HepG2 (cell line): ENCODE measurements around the gene SAMD10. TPM values are rescaled to one million over a fixed set of nuclear protein-coding genes. Genes with fewer than 3 reads are reported as not detected.

Source experiments
- ARID2 ChIP-seq: sonication (generic); formaldehyde crosslinking; IDR thresholded peaks from 2 replicates; pipeline ENCODE4 v1.8.1; 2022; ENCODE audit warnings: mild to moderate bottlenecking, missing genetic modification reagents, borderline replicate concordance
- JUNB ChIP-seq: sonication (generic); formaldehyde crosslinking; IDR thresholded peaks from 2 replicates; pipeline ENCODE4 v1.8.0; 2022; ENCODE audit warnings: missing genetic modification reagents, mild to moderate bottlenecking, borderline replicate concordance
- JUND ChIP-seq: sonication (generic); formaldehyde crosslinking; IDR thresholded peaks from 2 replicates; pipeline ENCODE4 v1.8.0; 2022; ENCODE audit warnings: mild to moderate bottlenecking, missing genetic modification reagents
- KDM4B ChIP-seq: sonication (generic); formaldehyde crosslinking; IDR thresholded peaks from 2 replicates; pipeline ENCODE4 v1.4.0; 2020; ENCODE audit warnings: missing genetic modification reagents
- NBN ChIP-seq: fragments of 450-650 bp; conservative IDR thresholded peaks from 2 replicates; pipeline ENCODE4 v1.6.1; 2017
- POLR2AphosphoS2 ChIP-seq: IDR thresholded peaks from 2 replicates; pipeline ENCODE4 v1.6.1; 2011; ENCODE audit warnings: low read depth, low read length, improper control_type of control experiment
- THYN1 ChIP-seq: sonication (generic); formaldehyde crosslinking; IDR thresholded peaks from 2 replicates; pipeline ENCODE4 v1.8.1; 2023; ENCODE audit warnings: low read depth, mild to moderate bottlenecking, moderate library complexity, missing genetic modification reagents, borderline replicate concordance
- TOPORS ChIP-seq: sonication (generic); formaldehyde crosslinking; IDR thresholded peaks from 2 replicates; pipeline ENCODE4 v1.8.0; 2023; ENCODE audit warnings: mild to moderate bottlenecking, missing genetic modification reagents
- ZNF121 ChIP-seq: sonication (generic); formaldehyde crosslinking; IDR thresholded peaks from 2 replicates; pipeline ENCODE4 v1.5.0; 2020; ENCODE audit warnings: mild to moderate bottlenecking, missing genetic modification reagents
- ZNF598 ChIP-seq: sonication (generic); formaldehyde crosslinking; IDR thresholded peaks from 2 replicates; pipeline ENCODE4 v1.5.1; 2020; ENCODE audit warnings: mild to moderate bottlenecking, missing genetic modification reagents, borderline replicate concordance
- polyA plus RNA-seq, 8 experiments: library from polyadenylated mRNA; depleted of rRNA in 3 of 8; stranded (reverse) in 7 of 8; unstranded in 1 of 8; fragments of >200 nt; fragmentation: Illumina TruSeq in 4 of 8; extraction: Trizol in 4 of 8; gene quantifications; 2 replicates each; pipeline versions ENCODE4 v1.2.1 to v1.2.3, GENCODE V29; 2011 to 2016; ENCODE audit warnings: low read depth in 4 of 8, missing spikeins in 1 of 8, mixed read lengths in 1 of 8; ENCODE audit not compliant: insufficient read depth in 1 of 8
- total RNA-seq, 5 experiments: library from RNA; depleted of rRNA; stranded (reverse); fragments of >200 nt; fragmentation: Illumina TruSeq; extraction: Trizol; gene quantifications; 2 replicates each; pipeline ENCODE4 v1.2.3, GENCODE V29; 2016; ENCODE audit warnings: low read depth in 1 of 5
- TF ChIP-seq, protein P1 (sequence below): sonication (generic); formaldehyde crosslinking; IDR thresholded peaks from 2 replicates; pipeline ENCODE4 v1.4.0; 2020; ENCODE audit warnings: missing genetic modification reagents, borderline replicate concordance
- TF ChIP-seq, protein P2 (sequence below), 2 experiments: sonication (generic) in 1 of 2; formaldehyde crosslinking in 1 of 2; IDR thresholded peaks; 2 replicates each; pipeline versions ENCODE4 v1.6.1 to v1.9.0; 2014 to 2022; ENCODE audit warnings: antibody characterized with exemption in 1 of 2, borderline replicate concordance in 1 of 2, inconsistent platforms in 1 of 2, low read depth in 1 of 2, missing genetic modification reagents in 1 of 2
- TF ChIP-seq, protein P3 (sequence below): IDR thresholded peaks from 2 replicates; pipeline ENCODE4 v1.6.1; 2016; ENCODE audit warnings: low read depth, borderline replicate concordance

The SAMD10 gene
- total and polyA plus RNA-seq, 2 of the 13 experiments (the other 11 are each of a cell fraction or from before 2014, with no cell fraction given), result 6.1 to 11.0 TPM

GRCh38 chr20:63973160-63973479 lies 6.3 kb downstream of the SAMD10 start (continued):
- TF ChIP-seq, protein P1, sequence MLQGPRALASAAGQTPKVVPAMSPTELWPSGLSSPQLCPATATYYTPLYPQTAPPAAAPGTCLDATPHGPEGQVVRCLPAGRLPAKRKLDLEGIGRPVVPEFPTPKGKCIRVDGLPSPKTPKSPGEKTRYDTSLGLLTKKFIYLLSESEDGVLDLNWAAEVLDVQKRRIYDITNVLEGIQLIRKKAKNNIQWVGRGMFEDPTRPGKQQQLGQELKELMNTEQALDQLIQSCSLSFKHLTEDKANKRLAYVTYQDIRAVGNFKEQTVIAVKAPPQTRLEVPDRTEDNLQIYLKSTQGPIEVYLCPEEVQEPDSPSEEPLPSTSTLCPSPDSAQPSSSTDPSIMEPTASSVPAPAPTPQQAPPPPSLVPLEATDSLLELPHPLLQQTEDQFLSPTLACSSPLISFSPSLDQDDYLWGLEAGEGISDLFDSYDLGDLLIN, result no peak
- TF ChIP-seq, protein P2, sequence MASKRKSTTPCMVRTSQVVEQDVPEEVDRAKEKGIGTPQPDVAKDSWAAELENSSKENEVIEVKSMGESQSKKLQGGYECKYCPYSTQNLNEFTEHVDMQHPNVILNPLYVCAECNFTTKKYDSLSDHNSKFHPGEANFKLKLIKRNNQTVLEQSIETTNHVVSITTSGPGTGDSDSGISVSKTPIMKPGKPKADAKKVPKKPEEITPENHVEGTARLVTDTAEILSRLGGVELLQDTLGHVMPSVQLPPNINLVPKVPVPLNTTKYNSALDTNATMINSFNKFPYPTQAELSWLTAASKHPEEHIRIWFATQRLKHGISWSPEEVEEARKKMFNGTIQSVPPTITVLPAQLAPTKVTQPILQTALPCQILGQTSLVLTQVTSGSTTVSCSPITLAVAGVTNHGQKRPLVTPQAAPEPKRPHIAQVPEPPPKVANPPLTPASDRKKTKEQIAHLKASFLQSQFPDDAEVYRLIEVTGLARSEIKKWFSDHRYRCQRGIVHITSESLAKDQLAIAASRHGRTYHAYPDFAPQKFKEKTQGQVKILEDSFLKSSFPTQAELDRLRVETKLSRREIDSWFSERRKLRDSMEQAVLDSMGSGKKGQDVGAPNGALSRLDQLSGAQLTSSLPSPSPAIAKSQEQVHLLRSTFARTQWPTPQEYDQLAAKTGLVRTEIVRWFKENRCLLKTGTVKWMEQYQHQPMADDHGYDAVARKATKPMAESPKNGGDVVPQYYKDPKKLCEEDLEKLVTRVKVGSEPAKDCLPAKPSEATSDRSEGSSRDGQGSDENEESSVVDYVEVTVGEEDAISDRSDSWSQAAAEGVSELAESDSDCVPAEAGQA (IDR thresholded peaks at IDR 0.05; ENCODE audit: low read depth), result no peak
- TF ChIP-seq, protein P2 (CRISPR knock-in tag; IDR thresholded peaks at IDR 0.05; ENCODE audit: borderline replicate concordance), result no peak
- TF ChIP-seq ARID2 (0 out of 2 replicates have a peak, but pooled peaks have one; percentile 31), JUNB (CRISPR knock-in tag) (0 out of 2 replicates have a peak, but pooled peaks have one; percentile 63), TOPORS (CRISPR knock-in tag) (0 out of 2 replicates have a peak, but pooled peaks have one; percentile 19), NBN (0 out of 2 replicates have a peak, but pooled peaks have one; percentile 70), THYN1 (CRISPR knock-in tag) (no peak), POLR2AphosphoS2 (no peak), KDM4B (no peak), JUND (CRISPR knock-in tag) (0 out of 2 replicates have a peak, but pooled peaks have one; percentile 19), ZNF598 (CRISPR knock-in tag) (no peak), ZNF121 (peak; percentile 98)
- TF ChIP-seq, protein P3, sequence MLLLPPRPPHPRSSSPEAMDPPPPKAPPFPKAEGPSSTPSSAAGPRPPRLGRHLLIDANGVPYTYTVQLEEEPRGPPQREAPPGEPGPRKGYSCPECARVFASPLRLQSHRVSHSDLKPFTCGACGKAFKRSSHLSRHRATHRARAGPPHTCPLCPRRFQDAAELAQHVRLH (CRISPR knock-in tag), result no peak
- TF ChIP-seq, all 625 proteins: peak for 14
